Measurements from ENCODE around the gene SERPINB4.
"Not testable (repeated sequence)": the region's sequence is repeated elsewhere in the genome, so short reads cannot be mapped to it uniquely, and the experiment has no call there.

The SERPINB4 gene

GRCh38 chr18:63644142-63644541 lies at the start of gene SERPINB4:
SERPINB4 (minus strand) TSS chr18:63644256; CDS start chr18:63643577, 679 bp downstream.
- not testable (repeated sequence) for DNase-seq (ENCODE audit: low read depth in 2 of 2)

GRCh38 chr18:63689064-63689463 lies 45.0 kb upstream of the SERPINB4 start:
- DNase-seq (ENCODE audit: low read depth in 2 of 2) = no peak

GRCh38 chr18:63686871-63687270 lies 42.8 kb upstream of the SERPINB4 start:
- no peak for DNase-seq (ENCODE audit: low read depth in 2 of 2)

GRCh38 chr18:63684718-63685117 lies 40.7 kb upstream of the SERPINB4 start:
- no peak for DNase-seq (ENCODE audit: low read depth in 2 of 2)

- DNase-seq (ENCODE audit: low read depth in 2 of 2) = no peak
Measured at GRCh38 chr18:63683890-63684289, 39.8 kb upstream of the SERPINB4 start.

GRCh38 chr18:63683152-63683551 lies 39.1 kb upstream of the SERPINB4 start:
- DNase-seq (ENCODE audit: low read depth in 2 of 2) = no peak

GRCh38 chr18:63681449-63682340 lies 37.6 kb upstream of the SERPINB4 start:
- no peak for DNase-seq (ENCODE audit: low read depth in 2 of 2)

DNA sequence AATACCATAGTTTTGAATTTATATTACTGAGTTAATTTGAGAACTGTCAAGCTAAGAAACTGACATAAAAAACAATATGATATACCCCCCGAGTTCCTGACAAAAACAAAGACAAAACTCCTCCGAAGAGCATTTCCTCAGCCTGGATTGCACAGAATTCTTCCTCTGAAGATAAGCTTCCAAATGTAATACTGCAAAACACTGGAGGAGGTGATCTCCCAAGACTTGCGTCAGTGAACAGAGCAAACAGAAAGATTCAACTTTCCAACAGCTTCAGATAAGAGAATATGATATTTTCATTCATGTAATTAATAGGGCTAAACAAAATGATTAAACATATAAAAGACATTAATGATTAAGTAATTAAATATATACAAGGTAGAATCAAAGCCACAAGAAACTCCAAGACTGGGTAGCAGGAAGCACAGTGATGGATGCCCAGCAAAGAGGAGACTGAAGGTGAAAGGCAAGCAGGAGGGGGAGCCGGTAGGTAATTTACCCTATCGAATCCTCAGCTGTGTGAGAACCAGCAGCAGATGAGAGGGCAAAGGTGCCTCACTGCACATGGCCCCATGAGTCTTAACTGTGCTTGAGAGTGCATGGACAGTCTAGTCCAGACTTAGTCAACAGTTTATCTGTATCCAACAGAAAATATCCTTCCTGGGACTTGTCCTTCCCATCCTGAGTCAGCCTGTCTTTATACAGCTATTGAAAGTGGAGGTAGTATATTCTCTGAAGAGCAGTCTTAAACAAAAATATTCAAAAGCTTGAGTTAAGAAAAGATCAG lies 36.0 kb upstream of the SERPINB4 start:
- DNase-seq (ENCODE audit: low read depth in 2 of 2) = no peak

GRCh38 chr18:63677500-63678225 lies 33.6 kb upstream of the SERPINB4 start:
- DNase-seq (ENCODE audit: low read depth in 2 of 2) = no peak

GRCh38 chr18:63676526-63677323 lies 32.7 kb upstream of the SERPINB4 start:
- DNase-seq (ENCODE audit: low read depth in 2 of 2) = no peak

GRCh38 chr18:63664571-63664970 lies 20.5 kb upstream of the SERPINB4 start:
- DNase-seq (ENCODE audit: low read depth in 2 of 2) = no peak

- not testable (repeated sequence) for DNase-seq (ENCODE audit: low read depth in 2 of 2)
Measured at GRCh38 chr18:63661750-63662149, 17.7 kb upstream of the SERPINB4 start, which contains the start of gene SERPINB3. SERPINB3 (minus strand) TSS chr18:63661893; CDS start chr18:63661216, 677 bp downstream.

DNA sequence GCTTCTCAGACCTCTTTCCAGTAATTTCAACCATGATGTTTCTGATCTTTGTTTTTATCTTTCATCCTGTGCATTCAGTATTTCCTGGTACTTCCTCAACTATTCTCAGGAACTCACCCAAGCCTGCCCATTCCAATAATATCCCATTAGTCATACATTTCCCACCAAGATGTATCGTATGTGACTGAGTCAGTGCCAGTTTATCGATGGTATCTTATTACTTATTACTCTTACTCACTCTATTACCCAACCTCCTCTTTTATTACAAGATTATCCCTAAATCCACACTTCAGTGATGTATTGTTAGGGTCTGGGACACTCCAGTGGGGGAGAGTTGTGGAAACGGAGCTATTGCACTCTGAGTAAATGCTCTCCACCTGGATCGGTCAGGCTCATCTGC lies 14.9 kb upstream of the SERPINB4 start:
- DNase-seq (ENCODE audit: low read depth in 2 of 2) = not testable (repeated sequence)

- not testable (repeated sequence) for DNase-seq (ENCODE audit: low read depth in 2 of 2)
Measured at GRCh38 chr18:63650271-63650670, 6.2 kb upstream of the SERPINB4 start.

DNA sequence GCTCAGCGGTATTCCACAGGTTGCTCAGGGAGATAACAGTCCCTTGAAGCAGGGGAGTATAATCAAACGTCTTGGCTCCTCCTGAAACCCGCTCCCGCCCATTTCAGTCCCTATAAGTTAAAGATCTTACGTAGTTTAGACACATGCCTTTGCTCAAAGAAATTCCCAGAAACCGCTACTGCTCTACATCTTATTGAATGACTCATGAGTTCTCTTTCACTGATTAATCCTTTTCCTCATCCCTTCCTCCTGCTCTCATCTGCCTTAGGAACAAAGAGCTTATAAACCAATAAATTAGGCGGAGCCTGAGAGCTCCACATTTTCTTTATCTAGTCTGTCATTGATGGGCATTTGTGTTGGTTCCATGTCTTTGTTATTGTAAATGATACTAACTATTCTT lies 4.2 kb upstream of the SERPINB4 start:
- DNase-seq (ENCODE audit: low read depth in 2 of 2) = no peak

DNA sequence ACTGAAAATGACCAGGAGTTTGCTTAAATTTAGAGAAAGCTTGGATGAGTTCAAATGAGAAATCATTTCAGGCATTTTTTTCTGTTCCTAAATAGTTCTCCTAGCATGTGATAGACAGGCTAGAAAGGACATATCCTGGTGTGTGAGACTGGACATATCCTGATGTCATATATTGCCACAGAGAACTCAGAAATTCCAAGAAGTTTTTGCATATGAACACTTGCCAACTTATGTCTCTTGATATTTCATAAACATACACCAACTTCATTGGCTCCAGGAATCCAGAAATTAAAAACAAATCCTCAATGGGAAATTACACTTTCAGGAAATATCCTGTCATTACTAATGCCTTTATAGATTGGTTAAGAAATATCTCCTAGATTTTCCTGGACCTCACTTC lies 2.9 kb upstream of the SERPINB4 start:
- no peak for DNase-seq (ENCODE audit: low read depth in 2 of 2)

DNA sequence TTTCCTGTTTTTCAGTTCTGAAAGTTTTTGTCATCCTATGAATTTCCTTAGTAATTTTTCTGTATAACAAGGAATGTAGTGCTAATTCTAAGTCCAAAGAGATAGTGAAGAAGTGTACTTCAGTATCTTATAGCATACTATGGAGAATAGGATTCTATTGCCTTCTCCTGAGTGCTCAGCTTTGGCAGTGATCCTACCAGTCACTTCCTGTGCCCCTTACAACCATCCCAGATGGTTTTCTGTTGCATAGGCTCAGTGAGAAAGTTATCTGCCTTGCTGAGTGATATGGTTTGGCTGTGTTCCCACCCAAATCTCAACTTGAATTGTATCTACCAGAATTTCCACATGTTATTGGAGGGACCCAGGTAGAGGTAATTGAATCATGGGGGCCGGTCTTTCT lies 638 bp upstream of the SERPINB4 start:
- DNase-seq (ENCODE audit: low read depth in 2 of 2) = not testable (repeated sequence)

GRCh38 chr18:63642668-63643356 lies 1.2 kb downstream of the SERPINB4 start:
- DNase-seq (ENCODE audit: low read depth in 2 of 2) = not testable (repeated sequence)

DNA sequence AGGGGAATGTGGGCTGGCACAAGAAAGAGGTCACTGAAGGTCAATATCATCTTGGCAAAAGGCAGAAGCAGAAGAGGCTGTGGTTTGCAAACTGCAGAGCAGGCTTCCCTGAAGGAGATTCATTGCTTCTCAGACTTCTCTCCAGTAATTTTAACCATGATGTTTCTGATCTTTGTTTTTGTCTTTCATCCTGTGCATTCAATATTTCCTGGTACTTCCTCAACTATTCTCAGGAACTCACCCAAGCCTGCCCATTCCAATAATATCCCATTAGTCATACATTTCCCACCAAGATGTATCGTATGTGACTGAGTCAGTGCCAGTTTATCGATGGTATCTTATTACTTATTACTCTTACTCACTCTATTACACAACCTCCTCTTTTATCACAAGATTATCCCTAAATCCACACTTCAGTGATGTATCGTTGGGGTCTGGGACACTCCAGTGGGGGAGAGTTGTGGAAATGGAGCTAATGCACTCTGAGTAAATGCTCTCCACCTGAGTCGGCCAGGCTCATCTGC lies 2.8 kb downstream of the SERPINB4 start:
- DNase-seq (ENCODE audit: low read depth in 2 of 2) = not testable (repeated sequence)

- no peak for DNase-seq (ENCODE audit: low read depth in 2 of 2)
Measured at GRCh38 chr18:63637703-63638102, 6.4 kb downstream of the SERPINB4 start.
